GM11168 (cell line): Measurements from ENCODE around the gene BROX.
"Not testable (repeated sequence)": the region's sequence is repeated elsewhere in the genome, so short reads cannot be mapped to it uniquely, and the experiment has no call there.

Source experiments
- in situ Hi-C: fragments of 300-500 bp; cut with MboI; formaldehyde crosslinking; loops from one replicate; pipeline ENCODE4 v1.12.0; 2022; ENCODE audit warnings: low sequenced_read_pairs; ENCODE audit not compliant: unreplicated experiment

BROX gene

DNA sequence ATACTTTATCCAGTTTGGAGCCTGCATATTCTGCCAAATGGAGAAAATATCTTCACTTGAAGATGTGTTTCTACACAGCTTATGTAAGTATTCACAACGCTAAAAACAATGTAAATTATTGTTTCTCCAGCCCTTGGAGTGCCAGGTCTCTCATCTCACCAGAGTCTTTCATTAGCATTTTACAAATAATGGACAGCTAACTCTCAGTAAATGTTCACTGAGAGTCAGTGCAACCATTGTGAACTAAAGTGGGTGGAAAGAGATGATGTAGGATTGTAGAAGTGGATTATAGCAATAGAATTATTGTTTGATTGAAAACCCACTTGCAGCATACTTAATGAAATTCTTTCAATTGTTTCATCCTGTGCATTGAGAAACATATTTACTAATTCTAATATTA, 16.4 kb downstream of the BROX start:
- in situ Hi-C loops: no loop called here

DNA sequence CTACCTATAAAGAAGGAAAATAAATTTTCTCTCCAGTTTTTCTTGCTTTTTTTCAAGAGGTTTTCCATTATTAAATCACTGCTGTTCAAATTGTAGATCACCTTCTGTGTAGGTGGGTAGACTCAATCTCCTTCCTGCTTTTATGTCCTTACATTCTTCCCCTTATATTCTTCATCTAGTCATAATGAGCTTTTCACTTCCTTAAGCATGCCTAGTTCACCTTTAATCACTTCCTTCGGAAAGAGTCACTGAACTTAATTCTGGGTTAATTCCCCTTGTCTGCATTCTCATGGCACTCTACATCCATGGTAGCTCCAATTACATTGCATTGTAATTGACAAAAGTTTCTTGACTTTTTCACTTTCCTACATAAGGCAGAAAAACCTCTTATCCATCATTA, 18.5 kb downstream of the BROX start:
- in situ Hi-C loops: no loop called here

DNA sequence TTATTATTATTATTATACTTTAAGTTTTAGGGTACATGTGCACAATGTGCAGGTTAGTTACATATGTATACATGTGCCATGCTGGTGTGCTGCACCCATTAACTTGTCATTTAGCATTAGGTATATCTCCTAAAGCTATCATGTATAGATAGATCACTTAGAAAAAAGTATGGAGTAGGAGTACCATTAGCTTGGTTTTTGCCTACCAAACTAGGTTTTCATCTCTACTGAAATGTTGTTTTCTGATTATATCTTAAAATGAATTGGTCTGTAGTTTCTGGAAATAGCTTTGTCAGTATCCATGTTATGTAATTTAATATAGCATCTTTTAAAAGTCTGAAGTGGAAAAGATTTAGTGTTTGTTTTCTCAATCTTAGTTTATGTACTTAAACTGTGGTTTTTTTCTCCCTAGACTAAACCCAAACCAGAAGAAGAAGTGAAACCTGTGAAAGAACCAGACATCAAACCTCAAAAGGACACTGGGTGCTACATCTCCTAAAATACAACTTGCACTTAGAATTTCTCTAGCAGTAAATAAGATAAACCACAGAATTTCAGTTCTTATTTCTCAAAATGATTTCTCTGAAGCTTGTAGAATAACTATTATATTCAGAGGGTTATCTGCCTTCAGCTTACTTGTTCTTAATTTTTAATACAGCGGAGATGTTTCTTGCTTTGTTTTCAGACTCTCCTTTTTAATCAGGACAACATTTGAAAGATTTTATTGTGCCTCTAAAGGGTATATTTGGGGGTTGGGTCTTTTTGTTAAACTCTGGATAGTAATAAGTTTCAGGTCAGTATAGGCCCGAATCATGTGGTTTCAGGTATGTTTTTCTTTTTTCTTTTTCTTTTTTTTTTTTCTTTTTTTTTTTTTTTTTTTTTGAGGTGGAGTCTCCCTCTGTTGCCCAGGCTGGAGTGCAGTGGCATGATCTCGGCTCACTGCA, 20.1 kb downstream of the BROX start:
- in situ Hi-C loops: no loop called here

DNA sequence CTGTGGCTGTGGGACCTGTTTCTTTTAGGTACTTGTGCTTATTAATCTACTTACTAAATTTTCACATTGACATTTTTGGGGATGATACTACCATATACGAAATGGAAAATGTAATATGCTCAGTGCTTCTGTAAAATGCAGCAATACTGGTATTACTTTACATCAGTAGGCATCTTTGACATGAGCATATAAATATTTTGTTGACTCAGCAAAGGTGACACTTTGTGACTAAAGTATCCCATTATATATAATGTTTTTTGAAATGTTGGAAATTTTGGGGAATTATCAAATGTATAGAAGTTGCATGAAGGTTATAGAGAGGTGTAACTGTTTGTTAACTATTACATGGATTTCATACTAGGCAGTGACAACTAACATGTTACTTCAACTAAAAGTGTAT, 22.4 kb downstream of the BROX start:
- in situ Hi-C loops: no loop called here

DNA sequence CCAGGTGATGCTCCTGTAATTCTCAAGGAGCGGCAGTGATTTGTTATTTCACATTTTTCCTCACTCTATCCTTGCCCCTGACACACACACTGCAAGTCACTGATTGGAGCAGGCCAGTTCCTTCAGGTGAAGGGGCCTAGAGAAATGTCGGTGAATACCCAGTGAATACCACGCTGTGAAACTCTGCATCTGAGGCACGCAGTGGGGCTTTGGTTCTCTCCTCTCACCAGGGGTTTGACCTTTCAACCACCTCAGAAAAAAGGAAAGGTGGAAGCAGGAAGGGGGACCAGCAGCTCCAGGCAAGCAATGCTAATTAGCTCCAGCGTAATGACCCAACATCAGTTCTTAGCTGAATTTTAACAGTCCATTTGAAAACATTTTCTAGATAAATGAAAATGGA, 24.1 kb downstream of the BROX start:
- in situ Hi-C loops: no loop called here

DNA sequence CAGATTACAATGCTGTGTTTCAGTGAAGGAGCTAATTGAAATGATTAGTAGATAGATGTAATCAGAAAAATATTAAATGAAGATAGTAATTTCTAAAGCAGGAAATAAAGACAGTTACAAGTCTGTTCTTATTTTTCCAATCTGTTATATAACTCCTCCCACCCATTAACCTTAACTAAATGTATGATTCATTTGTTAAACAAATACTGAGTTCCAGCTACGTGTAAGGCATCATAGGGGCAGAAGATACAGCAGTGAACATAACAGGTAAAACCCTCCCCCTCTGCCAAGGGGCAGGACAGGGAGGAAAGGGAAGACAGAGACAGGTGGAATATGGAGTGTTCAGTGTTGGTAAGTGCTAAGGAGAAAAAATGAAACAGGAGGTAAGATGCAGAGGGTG, 24.6 kb downstream of the BROX start, which contains the start of gene FAM177B:
Gene FAM177B (plus strand): TSS at position 231 of the 400 bp plus-strand sequence. CDS start 9,344 bp downstream, outside the sequence.
- in situ Hi-C loops: no loop called here

DNA sequence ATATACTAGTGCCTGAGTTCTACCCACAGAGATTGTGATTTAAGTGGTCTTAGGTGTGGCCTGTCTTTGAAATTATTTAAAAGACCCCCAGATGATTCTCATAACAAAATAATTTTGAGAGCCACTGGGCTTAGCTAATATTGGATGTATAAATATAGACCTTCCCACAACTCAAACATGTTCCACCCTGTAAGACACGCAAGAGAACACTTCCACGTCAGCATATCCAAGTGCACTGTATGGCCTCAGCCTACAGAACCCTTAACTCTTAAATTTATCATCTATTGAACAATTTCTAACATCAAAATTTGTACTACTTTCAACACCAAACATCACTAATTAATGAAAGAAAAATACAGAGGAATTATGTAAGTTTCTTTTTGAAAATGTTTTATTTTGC, 27.1 kb downstream of the BROX start:
- in situ Hi-C loops: no loop called here

DNA sequence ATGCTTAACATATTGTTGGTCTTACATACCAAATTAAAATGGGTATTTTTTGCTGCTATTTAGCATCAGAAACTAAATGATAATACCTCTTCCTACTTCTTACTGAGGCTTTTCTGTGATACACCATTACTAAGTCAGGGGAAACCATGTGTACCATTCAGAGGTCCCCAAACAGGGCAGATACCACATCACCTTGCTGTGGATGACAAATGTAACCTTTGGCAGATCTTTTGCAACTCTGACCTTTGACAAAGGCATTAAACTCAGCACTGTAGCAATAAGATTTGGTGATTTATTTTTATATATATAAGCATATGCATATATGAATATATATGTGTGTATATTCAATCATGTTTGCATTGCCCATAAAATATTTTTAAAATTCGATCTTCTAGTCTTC, 27.6 kb downstream of the BROX start:
- in situ Hi-C loops: no loop called here

DNA sequence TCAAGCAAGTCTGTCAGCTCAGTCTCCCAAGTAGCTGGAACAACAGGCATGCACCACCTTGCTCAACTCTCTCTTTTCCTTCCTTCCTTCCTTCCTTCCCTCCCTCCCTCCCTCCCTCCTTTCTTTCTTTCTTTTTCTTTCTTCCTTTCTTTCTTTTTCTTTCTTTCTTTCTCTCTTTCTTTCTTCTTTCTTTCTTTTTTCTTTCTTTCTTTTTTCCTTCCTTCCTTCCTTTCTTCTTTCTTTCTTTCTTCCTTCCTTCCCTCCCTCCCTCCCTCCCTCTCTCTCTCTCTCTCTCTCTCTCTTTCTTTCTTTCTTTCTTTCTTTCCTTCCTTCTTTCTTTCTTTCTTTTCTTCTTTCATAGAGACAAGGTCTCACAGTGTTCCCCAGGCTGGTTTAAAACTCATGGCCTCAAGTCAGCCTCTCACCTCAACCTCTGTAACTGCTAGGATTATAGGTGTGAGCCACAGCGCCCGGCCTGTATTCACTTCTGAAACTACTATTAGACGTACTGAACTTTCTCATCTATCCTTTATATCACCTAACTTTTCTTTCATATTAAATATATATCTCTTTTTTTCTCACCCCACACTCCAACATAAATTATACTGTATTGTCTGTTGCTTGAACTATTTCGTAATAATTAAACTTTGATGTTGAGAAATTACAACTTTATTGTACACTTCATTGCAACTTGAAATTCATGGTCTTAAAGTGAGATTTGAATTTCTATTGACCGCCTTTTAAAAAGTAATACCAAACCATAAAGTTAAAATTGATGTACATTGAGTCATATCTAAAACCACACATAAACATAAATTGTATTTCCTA, 29.5 kb downstream of the BROX start:
- in situ Hi-C loops: not testable (repeated sequence)

DNA sequence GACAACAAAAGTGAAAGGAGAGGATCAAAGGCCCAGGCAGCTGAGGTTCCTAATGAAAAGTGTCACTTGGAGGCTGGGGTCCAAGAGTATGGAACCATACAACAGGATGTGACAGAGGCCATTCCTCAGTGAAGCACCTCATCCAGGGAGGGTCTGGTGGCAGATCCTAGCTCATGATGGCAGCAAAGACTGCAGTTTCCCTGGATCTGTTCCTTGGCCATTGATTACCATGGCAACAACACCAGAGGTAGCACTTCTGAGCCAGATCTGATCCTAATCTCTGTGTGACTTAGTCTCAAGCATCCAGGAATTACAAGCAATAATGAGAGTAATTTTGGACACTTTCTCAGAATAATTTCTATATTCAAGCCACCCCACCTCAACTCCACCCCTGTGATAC, 37.6 kb downstream of the BROX start:
- in situ Hi-C loops: no loop called here

DNA sequence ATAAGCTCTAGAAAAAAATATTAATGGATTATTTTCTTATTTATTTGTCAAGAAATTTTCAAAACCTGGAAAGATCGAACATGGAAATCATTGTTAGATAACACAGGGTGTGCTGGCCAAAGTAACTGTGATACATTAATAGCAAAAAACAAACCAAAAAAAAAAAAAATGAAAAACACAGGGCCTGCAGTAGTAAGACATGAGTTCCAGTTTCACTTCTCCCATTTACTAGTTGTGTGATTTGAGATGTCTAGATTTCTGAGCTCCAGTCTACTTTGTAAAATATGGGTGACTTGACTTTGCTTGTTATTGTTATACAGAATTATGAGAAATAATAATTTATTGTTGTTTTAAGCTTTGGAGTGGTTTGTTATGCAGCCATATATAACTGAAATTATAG, 38.3 kb downstream of the BROX start:
- in situ Hi-C loops: no loop called here

DNA sequence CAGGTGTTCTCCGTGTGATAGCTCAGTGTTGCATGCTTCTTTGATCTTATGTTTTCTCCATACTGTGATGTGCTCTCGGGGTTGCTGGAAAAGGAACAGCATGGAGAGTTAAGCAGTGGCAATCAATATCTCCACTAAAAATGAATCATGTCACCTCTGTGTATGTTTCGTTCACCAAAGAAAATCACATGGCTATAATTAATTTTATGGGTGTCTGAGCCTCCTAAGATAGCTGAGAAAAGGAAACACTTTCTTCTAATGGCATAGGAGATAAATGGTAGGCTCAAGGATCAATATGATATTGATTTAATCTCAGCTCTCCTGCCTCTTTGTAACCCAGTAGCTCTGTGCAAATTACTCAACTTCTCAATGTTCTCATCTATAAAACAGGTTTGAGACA, 38.9 kb downstream of the BROX start:
- in situ Hi-C loops: no loop called here

DNA sequence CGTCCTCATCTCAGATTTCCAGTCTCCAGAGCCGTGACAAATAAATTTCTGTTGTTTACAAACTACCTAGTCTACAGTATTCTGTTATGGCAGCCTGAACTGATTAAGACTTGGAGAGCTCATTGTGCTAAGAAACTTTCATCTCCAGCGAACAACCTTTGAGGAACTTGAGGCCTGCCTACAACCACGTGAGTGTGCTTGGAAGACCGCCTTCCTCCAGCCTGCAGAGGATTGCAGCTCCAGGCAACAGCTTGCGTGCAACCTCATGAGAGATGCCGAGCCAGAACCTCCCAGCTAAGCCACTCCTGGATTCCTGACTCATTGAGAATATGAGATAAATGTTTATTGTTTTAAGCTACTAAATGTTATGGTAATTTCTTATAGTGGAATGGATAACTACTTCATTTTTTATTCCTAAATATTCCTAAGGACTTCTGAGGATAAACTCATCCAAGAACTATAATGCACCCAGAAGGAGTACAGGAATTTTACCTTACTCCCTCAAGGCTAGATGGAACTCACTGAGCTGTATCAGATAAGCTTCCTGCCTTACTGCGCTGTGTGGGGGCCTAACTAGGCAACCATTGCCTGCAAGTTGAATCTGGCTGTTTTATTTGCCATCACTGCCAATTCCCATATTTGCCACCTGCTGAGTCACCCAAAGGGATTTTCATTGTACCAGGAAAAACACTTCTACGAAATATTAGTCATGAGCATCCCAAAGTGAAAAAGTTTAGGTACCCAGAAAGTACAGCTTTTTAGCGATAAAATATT, 42.2 kb downstream of the BROX start:
- in situ Hi-C loops: no loop called here

DNA sequence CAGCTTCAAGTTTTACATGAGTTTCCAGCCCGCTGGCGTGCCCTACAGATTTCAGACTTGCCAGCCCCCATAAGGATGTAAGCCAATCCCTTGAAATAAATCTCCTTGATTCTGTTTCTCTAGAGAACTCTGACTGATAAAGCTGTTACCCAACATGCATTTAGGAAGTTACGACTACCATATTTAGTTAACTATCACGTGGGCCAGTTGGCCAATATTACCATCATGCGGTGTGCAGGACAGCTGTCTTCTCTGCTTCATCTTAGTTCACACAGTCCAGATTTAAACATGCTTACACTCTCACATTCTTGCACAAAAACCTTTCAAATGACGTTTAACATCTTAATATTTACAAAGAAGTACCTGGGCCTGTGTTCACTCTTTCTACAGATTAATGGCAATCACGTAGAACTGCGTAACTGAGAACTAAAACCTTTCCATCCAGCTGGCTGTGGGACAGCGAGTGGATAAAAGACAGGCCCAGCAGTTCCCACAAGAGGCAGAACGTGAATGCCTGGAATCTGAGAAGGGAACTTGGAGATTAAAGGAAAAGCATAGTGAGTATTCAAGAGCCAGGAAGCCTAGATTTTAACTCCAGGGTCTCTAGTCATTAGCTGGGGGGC, 45.4 kb downstream of the BROX start:
- in situ Hi-C loops: no loop called here

DNA sequence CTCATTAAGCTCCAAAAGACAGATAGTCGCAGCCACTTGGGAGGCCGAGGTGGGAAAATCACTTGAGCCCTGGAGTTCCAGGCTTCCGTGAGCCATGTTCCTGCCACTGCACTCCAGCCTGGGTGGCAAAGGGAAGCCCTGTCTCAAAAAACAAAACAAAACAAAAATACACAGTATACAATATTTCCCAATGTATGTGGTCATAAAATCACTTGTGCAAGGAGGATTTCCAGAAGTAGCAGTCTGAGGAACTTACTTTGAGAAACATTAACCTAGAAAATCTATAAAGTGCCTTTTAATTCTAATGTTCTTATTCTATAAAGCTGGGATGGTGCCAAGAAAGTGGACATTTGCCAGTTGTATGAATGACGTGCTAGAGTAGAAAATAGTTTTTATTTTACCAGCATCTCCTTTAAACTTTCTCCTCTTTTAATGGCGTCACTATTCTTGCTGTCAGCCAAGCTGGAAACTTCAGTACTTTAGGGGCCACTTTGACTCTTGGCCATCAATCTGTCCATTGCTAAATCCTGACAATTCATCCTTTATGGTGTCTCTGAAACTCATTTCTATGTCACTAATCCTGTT, 47.2 kb downstream of the BROX start:
- in situ Hi-C loops: no loop called here

DNA sequence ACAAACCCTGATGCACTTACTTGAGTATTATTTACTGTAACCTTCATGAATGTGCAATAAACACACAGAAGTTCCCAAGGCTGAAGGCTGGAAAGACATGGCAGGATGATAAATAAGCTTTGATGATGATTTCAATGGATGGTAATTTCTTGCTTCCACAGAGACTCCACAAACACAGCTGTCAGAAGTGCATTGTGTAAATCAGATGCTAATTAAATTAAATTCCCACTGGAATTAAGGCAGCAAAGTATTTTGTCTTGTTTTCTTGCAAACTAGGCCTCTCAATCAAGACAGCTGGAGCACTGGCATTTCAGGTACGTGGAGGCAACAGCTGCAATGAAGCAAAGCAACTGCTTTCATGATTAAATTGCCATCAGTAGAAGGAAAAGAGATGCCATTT, 48.7 kb downstream of the BROX start:
- in situ Hi-C loops: no loop called here

DNA sequence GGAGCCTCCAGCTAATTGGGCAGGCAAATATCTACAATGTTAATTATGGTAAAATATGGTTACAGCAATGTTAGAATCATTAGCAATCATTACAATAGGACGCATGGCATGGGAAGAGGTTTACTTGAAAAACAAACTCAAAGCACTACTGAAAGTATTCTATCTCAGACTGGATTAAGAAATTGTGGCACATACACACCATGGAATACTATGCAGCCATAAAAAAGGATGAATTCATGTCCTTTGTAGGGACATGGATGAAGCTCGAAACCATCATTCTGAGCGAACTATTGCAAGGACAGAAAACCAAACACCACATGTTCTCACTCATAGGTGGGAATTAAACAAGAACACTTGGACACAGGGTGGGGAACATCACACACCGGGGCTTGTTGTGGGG, 49.8 kb downstream of the BROX start:
- in situ Hi-C loops: not testable (repeated sequence)

DNA sequence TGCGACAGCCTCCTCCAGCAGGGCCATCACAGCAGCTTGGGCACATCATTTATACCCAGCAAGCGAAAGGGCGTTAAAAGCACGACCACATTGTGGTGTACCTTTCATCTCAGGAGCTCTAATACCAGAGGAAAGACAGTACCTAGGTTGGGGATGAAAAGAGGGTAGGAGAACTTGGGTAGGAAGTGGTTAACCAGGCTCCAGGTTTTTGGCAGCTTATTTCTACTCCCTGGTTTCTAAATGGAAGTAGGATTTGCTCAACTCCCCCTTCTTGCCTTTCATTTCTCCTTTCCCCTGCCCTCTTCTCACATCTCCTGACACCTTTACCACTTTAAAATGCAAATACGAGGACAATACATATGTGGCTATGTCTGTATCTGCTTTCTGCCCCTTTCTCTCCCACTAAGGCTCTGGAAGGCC, 54.8 kb downstream of the BROX start:
- in situ Hi-C loops: no loop called here

DNA sequence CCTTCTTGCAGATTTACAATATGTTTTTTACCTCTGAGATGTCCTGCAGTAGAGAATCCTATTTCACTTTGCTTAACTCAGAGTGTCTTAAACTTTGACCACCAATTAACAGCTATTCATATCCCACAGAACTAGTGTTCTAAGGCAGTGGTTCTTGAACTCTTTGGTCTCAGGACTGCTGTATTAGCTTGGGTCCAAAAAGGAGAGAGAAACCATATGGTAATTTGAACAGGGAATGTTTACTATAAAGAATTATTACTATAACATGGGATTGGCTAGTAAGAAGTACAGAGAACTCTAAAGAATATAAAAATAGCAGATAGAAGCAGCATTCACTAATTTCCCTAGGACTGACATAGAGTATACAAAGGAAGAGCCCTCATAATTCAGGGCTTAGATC, 56.2 kb downstream of the BROX start:
- in situ Hi-C loops: no loop called here

DNA sequence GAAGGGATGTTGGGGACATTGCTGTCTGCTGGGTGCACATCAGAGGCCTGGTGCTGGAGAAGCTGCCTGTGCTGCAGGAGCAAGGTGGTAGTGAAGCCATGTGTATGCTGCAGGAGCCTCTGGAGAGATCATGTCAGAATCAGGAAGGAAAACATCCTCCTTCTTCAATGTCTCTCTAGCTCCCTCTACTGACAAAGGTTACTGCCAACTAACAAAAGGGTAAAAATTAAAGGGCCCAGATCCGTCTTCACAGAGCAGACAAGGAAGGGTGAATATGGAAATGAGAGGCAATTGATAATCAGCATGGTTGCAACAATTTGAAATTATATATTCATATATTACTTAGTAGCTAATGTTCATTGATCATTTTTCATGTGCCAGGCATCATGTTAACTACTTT, 56.8 kb downstream of the BROX start:
- in situ Hi-C loops: no loop called here
